ENCODE data around the gene PROC. TPM values are rescaled to one million over a fixed set of nuclear protein-coding genes. Genes with fewer than 3 reads are reported as not detected.

PROC gene
- total and polyA plus RNA-seq, 2 of the 4 experiments (the other 2 are of a cell fraction) = 0.07 TPM; not detected in 1

DNA sequence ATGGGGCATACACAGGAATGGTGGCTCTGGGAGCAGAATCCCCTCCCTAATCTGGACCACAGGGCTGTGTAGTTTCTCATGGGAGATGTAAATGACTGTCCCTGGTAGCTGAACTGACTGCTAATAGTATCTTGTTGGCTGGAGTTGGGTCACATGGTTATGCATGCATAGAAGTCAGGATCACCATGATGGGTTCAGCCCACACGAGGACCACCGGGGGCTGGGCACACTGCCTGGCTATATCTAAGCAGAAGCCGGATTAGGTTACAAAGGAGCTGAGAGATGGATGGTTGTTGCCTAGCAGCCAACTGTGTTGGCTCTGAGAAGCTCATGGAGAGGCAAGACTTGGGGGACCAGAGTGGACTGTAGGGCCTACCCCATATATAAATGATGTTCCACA lies 23.7 kb upstream of the PROC start:
- H3K79me1 ChIP-seq (ENCODE audit: low read depth in 1 of 2, low read length in 2 of 2) = no peaks in the 10 kb centered on the region
- no TSS peak for BruUV-seq (replicated peaks)
- H3K4ac ChIP-seq (ENCODE audit: low read depth, low read length) = no peak overlapping the region
- H3K4me3 ChIP-seq (ENCODE audit: insufficient read depth, low read depth, low read length) = no peak overlapping the region
- no peak overlapping the region for H3K18ac ChIP-seq (ENCODE audit: low read depth, low read length)
- POLR2A ChIA-PET (ENCODE audit: unreplicated experiment) = no interaction called here
- H3K4me2 ChIP-seq (ENCODE audit: low read depth, low read length) = no peak overlapping the region
- peaks cover 8% of the 10 kb centered on the region for H3K4me1 ChIP-seq (ENCODE audit: control insufficient read depth, insufficient read depth, low read length)
- intact Hi-C loops (cut with micrococcal nuclease) = no loop called here
- H4K5ac ChIP-seq (ENCODE audit: low read depth, low read length) = no peak overlapping the region
- peaks cover 12% of the 10 kb centered on the region for H3K9me1 ChIP-seq (ENCODE audit: insufficient read depth, low read length)
- H3K36me3 ChIP-seq (ENCODE audit: control insufficient read depth, insufficient read depth, low read length) = no peaks in the 10 kb centered on the region
- H2BK120ac ChIP-seq (ENCODE audit: low read depth, low read length) = no peak overlapping the region
- ATAC-seq (ENCODE audit: low read depth) (no peak), DNase-seq (no peak)
- no peak overlapping the region for H3K56ac ChIP-seq (ENCODE audit: extremely low read depth, insufficient read depth, low read length)
- H4K20me1 ChIP-seq (ENCODE audit: insufficient read depth, low read length) = no peaks in the 10 kb centered on the region
- no peak overlapping the region for H2BK20ac ChIP-seq (ENCODE audit: low read depth, low read length)
- H2AK9ac ChIP-seq (replicated peaks; ENCODE audit: low read depth, low read length, poor library complexity) = no peak overlapping the region
- no peak overlapping the region for H4K91ac ChIP-seq (ENCODE audit: insufficient read depth, low read depth, low read length)
- dilution Hi-C loops (cut with HindIII; ENCODE audit: low sequenced_read_pairs, unreplicated experiment) = no loop called here
- H2AK5ac ChIP-seq (ENCODE audit: low read depth, low read length) = no peak overlapping the region
- H3K9me3 ChIP-seq (ENCODE audit: control insufficient read depth, insufficient read depth, low read length) = no peaks in the 10 kb centered on the region
- H3K14ac ChIP-seq (replicated peaks; ENCODE audit: low read depth, low read length) = no peak overlapping the region
- H2BK15ac ChIP-seq (ENCODE audit: low read depth, low read length) = no peak overlapping the region
- no peak overlapping the region for H4K8ac ChIP-seq (ENCODE audit: low read depth in 2 of 2, low read length in 2 of 2)
- no peak overlapping the region for H3K23ac ChIP-seq (ENCODE audit: low read depth, low read length)
- H2AFZ ChIP-seq (replicated peaks; ENCODE audit: low read length, poor library complexity) = no peak overlapping the region
- no peak overlapping the region for H3K9ac ChIP-seq (ENCODE audit: low read depth, low read length)
- CTCF ChIA-PET = no interaction called here
- no CpG with 5 or more reads among the region's 3 CpGs for WGBS, 2 experiments (ENCODE audit: extremely low coverage in 2 of 2, insufficient read length in 1 of 2)
- TF ChIP-seq RAD21 (IDR thresholded peaks at IDR 0.05; ENCODE audit: low read length) (no peak), BHLHE40 (IDR thresholded peaks at IDR 0.05; ENCODE audit: low read depth, low read length) (no peak), MAZ (IDR thresholded peaks at IDR 0.05; ENCODE audit: borderline replicate concordance, low read depth, low read length) (no peak), RCOR1 (IDR thresholded peaks at IDR 0.05; ENCODE audit: insufficient replicate concordance, low read length) (no peak), CEBPB (IDR thresholded peaks at IDR 0.05; ENCODE audit: low read depth, low read length) (no peak), POLR2A (IDR thresholded peaks at IDR 0.05; ENCODE audit: low read depth, low read length) (no peak), RFX5 (IDR thresholded peaks at IDR 0.05; ENCODE audit: low read depth, low read length) (no peak), MAFK (IDR thresholded peaks at IDR 0.05; ENCODE audit: low read depth, low read length) (no peak), MXI1 (IDR thresholded peaks at IDR 0.05; ENCODE audit: borderline replicate concordance, low read depth, low read length) (no peak), CHD1 (IDR thresholded peaks at IDR 0.05; ENCODE audit: low read depth, low read length) (no peak)
- TF ChIP-seq, protein P1, sequence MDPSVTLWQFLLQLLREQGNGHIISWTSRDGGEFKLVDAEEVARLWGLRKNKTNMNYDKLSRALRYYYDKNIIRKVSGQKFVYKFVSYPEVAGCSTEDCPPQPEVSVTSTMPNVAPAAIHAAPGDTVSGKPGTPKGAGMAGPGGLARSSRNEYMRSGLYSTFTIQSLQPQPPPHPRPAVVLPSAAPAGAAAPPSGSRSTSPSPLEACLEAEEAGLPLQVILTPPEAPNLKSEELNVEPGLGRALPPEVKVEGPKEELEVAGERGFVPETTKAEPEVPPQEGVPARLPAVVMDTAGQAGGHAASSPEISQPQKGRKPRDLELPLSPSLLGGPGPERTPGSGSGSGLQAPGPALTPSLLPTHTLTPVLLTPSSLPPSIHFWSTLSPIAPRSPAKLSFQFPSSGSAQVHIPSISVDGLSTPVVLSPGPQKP (IDR thresholded peaks at IDR 0.05; ENCODE audit: borderline replicate concordance, low read depth, low read length) = no peak
- H3K27me3 ChIP-seq (ENCODE audit: control insufficient read depth, insufficient read depth, low read length) = no peaks in the 10 kb centered on the region
- no peak overlapping the region for H3K27ac ChIP-seq (ENCODE audit: insufficient read depth, low read length)
- in situ Hi-C loops (cut with MboI; ENCODE audit: low sequenced_read_pairs) = no loop called here
- no peak overlapping the region for H2BK5ac ChIP-seq (ENCODE audit: low read depth, low read length, poor library complexity, severe bottlenecking)

All from IMR-90 (cell line).